ENCODE data around the gene DNAJB12. TPM values are rescaled to one million over a fixed set of nuclear protein-coding genes. Genes with fewer than 3 reads are reported as not detected.

The DNAJB12 gene
- total RNA-seq, 1 experiment from 2014 or later, result 48.0 TPM

DNA sequence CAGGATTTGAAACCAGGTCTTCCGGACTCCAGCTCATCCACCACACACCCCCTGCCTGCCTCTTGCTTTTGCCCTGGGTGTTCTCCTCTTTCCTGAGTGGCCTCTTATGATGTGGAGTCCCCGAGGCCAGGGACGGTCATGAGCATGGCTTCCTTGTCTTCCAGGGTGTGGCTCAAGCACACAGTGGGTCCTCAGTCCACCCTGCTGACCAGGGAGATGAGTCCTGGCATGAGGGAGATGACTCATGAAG is 32.8 kb downstream of the DNAJB12 start:
- peaks cover 51% of the 10 kb centered on the region for H3K36me3 Mint-ChIP-seq (ENCODE audit: insufficient read depth, unreplicated experiment)
- no TSS peak for BruUV-seq (replicated peaks)
- intact Hi-C loops (cut with micrococcal nuclease; ENCODE audit: unreplicated experiment), result no loop called here
- no peaks in the 10 kb centered on the region for H3K27me3 Mint-ChIP-seq (ENCODE audit: unreplicated experiment)
- CTCF ChIA-PET, result interaction anchor here (0.6 to 4.3 kb wide), 7 partner anchors 8 to 66 kb away, joined by 3 to 53 read pairs (median 14); partner anchors contain the start of gene DDIT4
- TF ChIP-seq, protein P1, sequence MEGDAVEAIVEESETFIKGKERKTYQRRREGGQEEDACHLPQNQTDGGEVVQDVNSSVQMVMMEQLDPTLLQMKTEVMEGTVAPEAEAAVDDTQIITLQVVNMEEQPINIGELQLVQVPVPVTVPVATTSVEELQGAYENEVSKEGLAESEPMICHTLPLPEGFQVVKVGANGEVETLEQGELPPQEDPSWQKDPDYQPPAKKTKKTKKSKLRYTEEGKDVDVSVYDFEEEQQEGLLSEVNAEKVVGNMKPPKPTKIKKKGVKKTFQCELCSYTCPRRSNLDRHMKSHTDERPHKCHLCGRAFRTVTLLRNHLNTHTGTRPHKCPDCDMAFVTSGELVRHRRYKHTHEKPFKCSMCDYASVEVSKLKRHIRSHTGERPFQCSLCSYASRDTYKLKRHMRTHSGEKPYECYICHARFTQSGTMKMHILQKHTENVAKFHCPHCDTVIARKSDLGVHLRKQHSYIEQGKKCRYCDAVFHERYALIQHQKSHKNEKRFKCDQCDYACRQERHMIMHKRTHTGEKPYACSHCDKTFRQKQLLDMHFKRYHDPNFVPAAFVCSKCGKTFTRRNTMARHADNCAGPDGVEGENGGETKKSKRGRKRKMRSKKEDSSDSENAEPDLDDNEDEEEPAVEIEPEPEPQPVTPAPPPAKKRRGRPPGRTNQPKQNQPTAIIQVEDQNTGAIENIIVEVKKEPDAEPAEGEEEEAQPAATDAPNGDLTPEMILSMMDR (IDR thresholded peaks at IDR 0.05; ENCODE audit: unreplicated experiment), result no peak
- H3K9me3 Mint-ChIP-seq (ENCODE audit: low read depth, unreplicated experiment), result no peaks in the 10 kb centered on the region
- peak overlapping the region; percentile 98 for H3K27ac Mint-ChIP-seq (ENCODE audit: unreplicated experiment)
- peaks cover 72% of the 10 kb centered on the region for H3K4me1 Mint-ChIP-seq (ENCODE audit: low read depth, unreplicated experiment)
- DNase-seq, result peak; percentile 50
- no peak overlapping the region for H3K4me3 Mint-ChIP-seq (ENCODE audit: low read depth, unreplicated experiment)

DNA sequence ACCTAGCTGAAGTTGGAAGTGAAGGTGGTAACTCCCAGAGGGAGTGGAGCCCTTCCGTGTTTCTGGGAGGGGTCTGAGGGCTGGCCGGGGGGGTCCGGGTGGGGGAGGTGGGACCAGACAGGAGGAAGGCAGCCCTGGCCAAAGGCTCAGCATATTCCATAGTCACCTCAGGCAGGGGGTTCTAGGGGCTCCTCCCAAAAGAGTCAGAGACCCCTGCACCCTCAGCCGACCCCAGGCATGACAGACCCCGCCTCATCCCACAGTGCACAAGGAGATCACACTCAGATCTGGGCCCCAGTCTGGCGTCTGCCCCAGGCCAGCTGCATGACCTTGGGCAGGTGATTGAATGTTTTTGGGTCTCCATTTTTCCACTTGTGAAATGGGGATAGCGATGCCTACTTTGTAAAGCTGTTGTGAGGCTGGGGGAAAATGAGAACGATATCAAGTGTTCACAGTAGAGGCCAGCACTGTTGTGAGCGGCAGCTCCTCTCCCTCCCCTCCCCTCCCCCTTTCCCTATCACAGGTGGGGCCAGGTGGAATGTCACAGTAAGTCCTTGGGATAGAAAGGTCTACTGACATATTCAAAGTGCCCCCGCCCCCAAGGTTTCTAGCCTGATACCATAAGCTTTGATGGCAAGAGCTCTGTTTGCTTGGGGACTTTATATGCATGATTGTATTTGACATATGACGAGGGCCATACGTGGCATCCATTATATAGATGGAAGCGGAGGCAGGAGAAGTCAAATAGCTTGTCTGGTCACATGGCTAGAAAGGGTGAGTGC is 33.3 kb downstream of the DNAJB12 start:
- peak overlapping the region; percentile 98 for H3K27ac Mint-ChIP-seq (ENCODE audit: unreplicated experiment)
- intact Hi-C loops (cut with micrococcal nuclease; ENCODE audit: unreplicated experiment), result loop anchor here (2.0 kb wide), 1 partner anchor 29 kb away; no protein-coding TSS in a partner anchor
- peaks cover 46% of the 10 kb centered on the region for H3K36me3 Mint-ChIP-seq (ENCODE audit: insufficient read depth, unreplicated experiment)
- no TSS peak for BruUV-seq (replicated peaks)
- TF ChIP-seq, protein P1 (IDR thresholded peaks at IDR 0.05; ENCODE audit: unreplicated experiment), result no peak
- H3K4me3 Mint-ChIP-seq (ENCODE audit: low read depth, unreplicated experiment), result peak overlapping the region; percentile 46
- H3K4me1 Mint-ChIP-seq (ENCODE audit: low read depth, unreplicated experiment), result peaks cover 76% of the 10 kb centered on the region
- CTCF ChIA-PET, result interaction anchor here (0.6 to 4.3 kb wide), 11 partner anchors 8 to 712 kb away, joined by 3 to 53 read pairs (median 7); partner anchors contain the start of gene DDIT4
- no peaks in the 10 kb centered on the region for H3K9me3 Mint-ChIP-seq (ENCODE audit: low read depth, unreplicated experiment)
- no peak for DNase-seq
- H3K27me3 Mint-ChIP-seq (ENCODE audit: unreplicated experiment), result no peaks in the 10 kb centered on the region

DNA sequence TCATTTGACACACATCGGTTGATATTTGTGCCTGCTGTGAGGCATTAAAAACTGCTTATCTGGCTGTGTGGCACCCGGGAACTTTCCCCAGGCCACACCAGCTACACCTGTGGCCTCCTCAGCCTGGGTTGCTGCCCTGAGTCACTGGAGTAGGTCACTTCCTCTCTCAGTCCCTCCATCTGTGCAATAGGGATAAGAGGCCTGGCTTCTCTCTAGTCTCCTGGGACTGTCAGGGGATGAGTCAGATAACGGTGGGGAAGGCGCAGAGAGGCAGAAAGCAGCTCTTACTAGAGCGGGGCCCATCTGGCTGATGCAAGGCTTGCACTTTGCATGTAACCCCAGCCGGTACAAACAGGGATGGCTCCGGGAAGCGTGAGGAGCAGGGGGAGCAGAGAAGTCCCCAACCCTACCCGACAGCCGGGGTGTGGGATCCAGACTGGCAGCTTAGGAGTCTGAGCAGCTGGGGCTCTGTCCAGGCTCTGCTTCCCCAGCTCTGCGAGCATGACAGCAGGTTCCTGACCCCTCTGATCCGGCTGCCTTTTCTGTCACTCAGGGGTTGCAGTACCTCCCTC is 34.0 kb downstream of the DNAJB12 start:
- H3K27me3 Mint-ChIP-seq (ENCODE audit: unreplicated experiment), result no peaks in the 10 kb centered on the region
- intact Hi-C loops (cut with micrococcal nuclease; ENCODE audit: unreplicated experiment), result loop anchor here (2.0 kb wide), 1 partner anchor 28 kb away; no protein-coding TSS in a partner anchor
- peak; percentile 82 for DNase-seq
- CTCF ChIA-PET, result interaction anchor here (0.6 to 4.3 kb wide), 9 partner anchors 9 to 711 kb away, joined by 3 to 53 read pairs (median 13); partner anchors contain the start of gene DDIT4
- no peaks in the 10 kb centered on the region for H3K9me3 Mint-ChIP-seq (ENCODE audit: low read depth, unreplicated experiment)
- peaks cover 83% of the 10 kb centered on the region for H3K4me1 Mint-ChIP-seq (ENCODE audit: low read depth, unreplicated experiment)
- peak overlapping the region; percentile 46 for H3K4me3 Mint-ChIP-seq (ENCODE audit: low read depth, unreplicated experiment)
- H3K36me3 Mint-ChIP-seq (ENCODE audit: insufficient read depth, unreplicated experiment), result peaks cover 48% of the 10 kb centered on the region
- TF ChIP-seq, protein P1 (IDR thresholded peaks at IDR 0.05; ENCODE audit: unreplicated experiment), result no peak
- peak overlapping the region; percentile 98 for H3K27ac Mint-ChIP-seq (ENCODE audit: unreplicated experiment)
- no TSS peak for BruUV-seq (replicated peaks)

DNA sequence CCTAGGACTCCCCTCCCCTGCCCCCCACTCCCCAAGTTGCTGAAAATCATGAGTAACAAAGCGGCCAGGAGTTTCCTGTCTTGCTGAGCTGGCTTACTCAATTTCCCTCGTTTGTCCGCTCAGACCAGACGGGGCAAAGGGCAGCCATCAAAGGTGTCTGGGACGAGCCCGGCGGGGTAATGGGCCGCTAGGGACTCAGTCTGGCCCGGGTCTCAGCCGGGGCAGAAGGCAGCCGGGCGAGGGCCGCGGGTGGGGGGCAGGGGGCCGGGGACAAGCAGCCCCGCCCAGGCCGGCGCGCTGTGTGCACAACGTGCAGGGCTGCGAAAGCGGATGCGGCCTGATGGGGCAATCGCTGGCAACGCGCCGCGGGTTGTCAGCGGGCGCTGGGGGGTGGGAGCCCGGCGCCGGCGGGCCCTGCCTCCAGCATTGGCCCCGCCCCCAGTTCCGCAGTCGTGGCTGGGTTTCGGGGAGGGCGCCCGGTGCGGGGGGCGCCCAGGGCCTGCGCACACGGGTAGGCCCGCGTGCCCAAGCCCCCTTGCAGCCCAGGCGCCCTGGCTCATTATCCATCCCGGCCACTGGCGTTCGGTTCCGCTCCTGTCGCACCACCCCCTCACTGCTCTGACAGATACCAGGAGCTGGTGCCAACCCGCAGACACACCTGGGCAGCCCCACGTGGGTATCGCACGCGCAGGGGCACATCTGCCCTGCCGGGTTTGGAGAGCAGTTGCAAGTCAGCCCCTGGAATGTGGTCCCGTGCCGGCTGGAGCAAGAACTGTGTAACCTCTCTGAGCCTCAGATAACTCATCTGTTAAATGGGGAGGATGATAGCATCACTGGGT is 35.1 kb downstream of the DNAJB12 start:
- Mint-ChIP-seq H3K4me3 (ENCODE audit: low read depth, unreplicated experiment) (peak overlapping the region; percentile 46), H3K27ac (ENCODE audit: unreplicated experiment) (peak overlapping the region; percentile 98), H3K36me3 (ENCODE audit: insufficient read depth, unreplicated experiment) (peaks cover 49% of the 10 kb centered on the region), H3K27me3 (ENCODE audit: unreplicated experiment) (no peaks in the 10 kb centered on the region), H3K4me1 (ENCODE audit: low read depth, unreplicated experiment) (peaks cover 89% of the 10 kb centered on the region), H3K9me3 (ENCODE audit: low read depth, unreplicated experiment) (no peaks in the 10 kb centered on the region)
- intact Hi-C loops (cut with micrococcal nuclease; ENCODE audit: unreplicated experiment), result loop anchor here (2.0 kb wide), 1 partner anchor 27 kb away; no protein-coding TSS in a partner anchor
- CTCF ChIA-PET, result interaction anchor here (0.5 to 4.3 kb wide), 10 partner anchors 10 to 1180 kb away, joined by 3 to 53 read pairs (median 9); partner anchors contain the start of gene DDIT4
- DNase-seq, result peak; percentile 97
- TF ChIP-seq, protein P1 (IDR thresholded peaks at IDR 0.05; ENCODE audit: unreplicated experiment), result no peak
- TSS peak; percentile 69 for BruUV-seq (replicated peaks)

Data from Calu3 (cell line).